GM12878 (cell line): ENCODE results near the gene NPAS3. TPM values are rescaled to one million over a fixed set of nuclear protein-coding genes. Genes with fewer than 3 reads are reported as not detected.
"Not testable (repeated sequence)": the region's sequence is repeated elsewhere in the genome, so short reads cannot be mapped to it uniquely, and the experiment has no call there.

ENCODE experiments used
- ATAC-seq: fragments of 200-7000 bp; cut with Tn5 transposase; 3 replicates; pipeline ENCODE4 v1.9.1; 2020; ENCODE audit warnings: mild to moderate bottlenecking, moderate library complexity
- BruUV-seq: library from RNA; stranded (reverse); fragments of 400-500 nt; replicated peaks from 2 replicates; lab custom pipeline; 2021; lab: Mats Ljungman, UMichigan
- CTCF ChIA-PET: fragments of 300-600 bp; sonication (Branson Sonifier 250); formaldehyde crosslinking; extraction: SDS; loops from one replicate; lab custom pipeline; 2021; ENCODE audit warnings: inconsistent platforms; lab: Yijun Ruan, JAX
- POLR2A ChIA-PET: fragments of 350-600 bp; formaldehyde crosslinking; extraction: SDS; loops from one replicate; lab custom pipeline; 2021; ENCODE audit warnings: inconsistent platforms; lab: Charles Lee
- RAD21 ChIA-PET: fragments of 300-600 bp; sonication (Branson Sonifier 250); formaldehyde crosslinking; loops from one replicate; lab custom pipeline; 2023; ENCODE audit warnings: antibody characterized with exemption; ENCODE audit not compliant: unreplicated experiment; lab: Charles Lee
- SMC1A ChIA-PET: fragments of 300-600 bp; sonication (Branson Sonifier 250); formaldehyde crosslinking; loops from one replicate; lab custom pipeline; 2023; ENCODE audit not compliant: unreplicated experiment, uncharacterized antibody; lab: Charles Lee
- DNase-seq: peaks from one replicate; pipeline ENCODE4 v3.0.0-alpha.2; 2011; ENCODE audit warnings: low read depth, low spot score
- FAIRE-seq: peaks from 3 replicates; lab custom pipeline; 2011; peaks lifted over from hg19 to GRCh38; lab: Jason Lieb, UNC
- H2AFZ ChIP-seq: 2 replicates; pipeline ENCODE4 v1.6.0; 2011; ENCODE audit warnings: low read depth, low read length, control low read depth; ENCODE audit not compliant: control insufficient read depth
- H3K27ac ChIP-seq: 2 replicates; pipeline ENCODE4 v1.5.1; 2011; ENCODE audit warnings: control low read depth; ENCODE audit not compliant: control insufficient read depth, insufficient read depth
- H3K27me3 ChIP-seq, 2 experiments: replicated peaks in 1 of 2; 2 replicates each; pipeline versions ENCODE4 v1.6.0 to v1.6.1; 2011; ENCODE audit warnings: low read length in 1 of 2; ENCODE audit not compliant: control insufficient read depth in 2 of 2, insufficient read depth in 2 of 2
- H3K36me3 ChIP-seq, 2 experiments: 2 replicates each; pipeline ENCODE4 v1.5.1; 2011; ENCODE audit warnings: low read length in 1 of 2; ENCODE audit not compliant: control insufficient read depth in 2 of 2, insufficient read depth in 2 of 2
- H3K4me1 ChIP-seq: 2 replicates; pipeline ENCODE4 v1.6.1; 2011; ENCODE audit warnings: mild to moderate bottlenecking, low read length, moderate library complexity, mixed read lengths; ENCODE audit not compliant: control insufficient read depth, insufficient read depth
- H3K4me2 ChIP-seq: 2 replicates; pipeline ENCODE4 v1.6.0; 2011; ENCODE audit warnings: control low read depth; ENCODE audit not compliant: control insufficient read depth, insufficient read depth
- H3K4me3 ChIP-seq: fragments of 200-600 bp; sonication (generic); 2 replicates; pipeline ENCODE4 v1.5.1; 2016
- H3K79me2 ChIP-seq: 2 replicates; pipeline ENCODE4 v1.6.0; 2011; ENCODE audit warnings: low read length; ENCODE audit not compliant: control insufficient read depth, insufficient read depth
- H3K9ac ChIP-seq: 2 replicates; pipeline ENCODE4 v1.8.0; 2011; ENCODE audit warnings: low read length, control low read depth, mixed read lengths; ENCODE audit not compliant: control insufficient read depth, insufficient read depth
- H3K9me3 ChIP-seq: replicated peaks from 3 replicates; pipeline ENCODE4 v1.5.1; 2011; ENCODE audit warnings: mild to moderate bottlenecking, low read length; ENCODE audit not compliant: control insufficient read depth, insufficient read depth
- H4K20me1 ChIP-seq: 2 replicates; pipeline ENCODE4 v1.6.0; 2011; ENCODE audit not compliant: control insufficient read depth, insufficient read depth
- FOS ChIP-seq: IDR thresholded peaks from 3 replicates; pipeline ENCODE4 v1.6.1; 2011; ENCODE audit warnings: borderline replicate concordance; ENCODE audit not compliant: insufficient read length; ENCODE audit errors: extremely low read depth
- GABPA ChIP-seq: IDR thresholded peaks from 2 replicates; pipeline ENCODE4 v1.6.1; 2014; ENCODE audit warnings: antibody characterized with exemption, low read depth, mild to moderate bottlenecking, inconsistent platforms
- MEF2B ChIP-seq: fragments of 450-650 bp; IDR thresholded peaks from 2 replicates; pipeline ENCODE4 v1.6.1; 2018; ENCODE audit warnings: mild to moderate bottlenecking, moderate library complexity; ENCODE audit not compliant: partially characterized antibody, poor library complexity, severe bottlenecking
- ZNF274 ChIP-seq: IDR thresholded peaks from one replicate; pipeline ENCODE4 v1.8.0; 2011; ENCODE audit not compliant: insufficient read length, insufficient read depth
- WGBS: methylation state at CpG from one replicate; pipeline ENCODE4 v1.1.6; 2016; ENCODE audit warnings: low lambda C conversion rate; ENCODE audit not compliant: insufficient replicate concordance, insufficient coverage; ENCODE audit errors: missing lambda C conversion rate; 5-methylcytosine and 5-hydroxymethylcytosine counted together
- in situ Hi-C: fragments of 300-500 bp; cut with MboI; formaldehyde crosslinking; loops from 9 replicates; pipeline ENCODE4 v1.14.3; 2018; ENCODE audit warnings: mixed read lengths
- intact Hi-C: fragments of 100-400 bp; cut with micrococcal nuclease; formaldehyde crosslinking; loops from one replicate; pipeline ENCODE4 v1.14.2; 2022; ENCODE audit not compliant: unreplicated experiment
- polyA plus RNA-seq, 11 experiments: library from polyadenylated mRNA; depleted of rRNA in 4 of 11; unstranded in 6 of 11; stranded (reverse) in 5 of 11; fragments of >200 nt; fragmentation: Nextera tagmentation in 4 of 11; fragmentation: Illumina TruSeq in 1 of 11; extraction: Ambion mirVana in 4 of 11; extraction: Trizol in 1 of 11; gene quantifications; 1 replicate in 1 of 11; 2 replicates in 10 of 11; pipeline versions ENCODE4 v1.2.1 to v1.2.3, GENCODE V29; 2011 to 2016; ENCODE audit warnings: inconsistent platforms in 2 of 11, missing spikeins in 2 of 11, low read depth in 1 of 11
- total RNA-seq, 4 experiments: library from RNA; depleted of rRNA in 3 of 4; stranded (reverse); fragments of >200 nt in 3 of 4; fragmentation: Illumina TruSeq in 1 of 4; extraction: Trizol in 1 of 4; gene quantifications; 2 replicates each; pipeline versions ENCODE4 v1.2.1 to v1.2.3, GENCODE V29; 2013 to 2021
- TF ChIP-seq, protein P1 (sequence below): fragments of 450-650 bp; IDR thresholded peaks from 2 replicates; pipeline ENCODE4 v1.6.1; 2017; ENCODE audit warnings: antibody characterized with exemption, mild to moderate bottlenecking, moderate library complexity

Gene NPAS3
- total and polyA plus RNA-seq, 10 of the 15 experiments (the other 5 are each of a cell fraction or from before 2014, with no cell fraction given), result under 0.01 to 2.7 (median 0.03) TPM; not detected in 6

DNA sequence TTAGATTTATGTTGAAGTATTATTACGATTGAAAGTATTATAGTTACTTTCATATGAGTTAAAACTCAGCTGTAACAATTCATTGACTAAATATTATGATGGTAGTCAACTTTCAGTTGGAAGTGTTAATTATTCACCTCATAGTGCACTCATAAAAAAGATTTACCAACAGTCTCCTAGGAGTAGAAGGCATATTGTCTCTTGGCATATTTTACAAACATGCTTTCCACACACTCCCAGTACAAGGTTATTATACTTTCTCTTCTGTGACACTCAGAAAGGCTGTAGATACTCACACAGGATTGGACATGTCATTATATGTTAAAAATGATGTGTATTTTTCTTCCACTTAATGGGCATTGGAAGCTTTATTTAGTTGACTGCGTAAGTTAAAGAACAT, 147.1 kb downstream of the NPAS3 start (continued):
- TF ChIP-seq MEF2B (no peak), FOS (no peak), ZNF274 (no peak), GABPA (no peak)
- TF ChIP-seq, protein P1, sequence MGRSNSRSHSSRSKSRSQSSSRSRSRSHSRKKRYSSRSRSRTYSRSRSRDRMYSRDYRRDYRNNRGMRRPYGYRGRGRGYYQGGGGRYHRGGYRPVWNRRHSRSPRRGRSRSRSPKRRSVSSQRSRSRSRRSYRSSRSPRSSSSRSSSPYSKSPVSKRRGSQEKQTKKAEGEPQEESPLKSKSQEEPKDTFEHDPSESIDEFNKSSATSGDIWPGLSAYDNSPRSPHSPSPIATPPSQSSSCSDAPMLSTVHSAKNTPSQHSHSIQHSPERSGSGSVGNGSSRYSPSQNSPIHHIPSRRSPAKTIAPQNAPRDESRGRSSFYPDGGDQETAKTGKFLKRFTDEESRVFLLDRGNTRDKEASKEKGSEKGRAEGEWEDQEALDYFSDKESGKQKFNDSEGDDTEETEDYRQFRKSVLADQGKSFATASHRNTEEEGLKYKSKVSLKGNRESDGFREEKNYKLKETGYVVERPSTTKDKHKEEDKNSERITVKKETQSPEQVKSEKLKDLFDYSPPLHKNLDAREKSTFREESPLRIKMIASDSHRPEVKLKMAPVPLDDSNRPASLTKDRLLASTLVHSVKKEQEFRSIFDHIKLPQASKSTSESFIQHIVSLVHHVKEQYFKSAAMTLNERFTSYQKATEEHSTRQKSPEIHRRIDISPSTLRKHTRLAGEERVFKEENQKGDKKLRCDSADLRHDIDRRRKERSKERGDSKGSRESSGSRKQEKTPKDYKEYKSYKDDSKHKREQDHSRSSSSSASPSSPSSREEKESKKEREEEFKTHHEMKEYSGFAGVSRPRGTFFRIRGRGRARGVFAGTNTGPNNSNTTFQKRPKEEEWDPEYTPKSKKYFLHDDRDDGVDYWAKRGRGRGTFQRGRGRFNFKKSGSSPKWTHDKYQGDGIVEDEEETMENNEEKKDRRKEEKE, result no peak

DNA sequence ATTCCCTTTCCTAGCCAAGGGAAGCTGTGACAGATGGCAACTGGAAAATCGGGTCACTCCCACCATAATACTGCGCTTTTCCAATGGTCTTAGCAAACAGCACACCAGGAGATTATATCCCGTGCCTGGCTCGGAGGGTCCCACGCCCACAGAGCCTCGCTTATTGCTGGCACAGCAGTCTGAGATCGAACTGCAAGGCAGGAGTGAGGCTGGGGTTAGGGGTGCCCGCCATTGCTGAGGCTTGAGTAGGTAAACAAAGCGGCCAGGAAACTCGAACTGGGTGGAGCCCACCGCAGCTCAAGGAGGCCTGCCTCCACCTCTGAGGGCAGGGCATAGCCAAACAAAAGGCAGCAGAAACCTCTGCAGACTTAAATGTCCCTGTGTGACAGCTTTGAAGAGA, 149.6 kb downstream of the NPAS3 start:
- H4K20me1 ChIP-seq, H3K4me2 ChIP-seq, RAD21 ChIA-PET, ATAC-seq, in situ Hi-C loops, DNase-seq, H3K27me3 ChIP-seq, BruUV-seq, H3K9ac ChIP-seq, H3K4me1 ChIP-seq, POLR2A ChIA-PET, FAIRE-seq, H3K79me2 ChIP-seq, H3K9me3 ChIP-seq, H3K36me3 ChIP-seq, CTCF ChIA-PET, SMC1A ChIA-PET, H2AFZ ChIP-seq, H3K4me3 ChIP-seq, intact Hi-C loops, H3K27ac ChIP-seq: not testable (repeated sequence)
- 23% methylated on average over 11 of the region's 11 CpGs for WGBS
